ENCODE results near the gene RO60. TPM values are rescaled to one million over a fixed set of nuclear protein-coding genes. Genes with fewer than 3 reads are reported as not detected.
A peak's percentile ranks its signal among the peaks of the same experiment; 100 is the strongest.

The RO60 gene
- total RNA-seq, 1 donor from 2014 or later: 51.8 TPM

DNA sequence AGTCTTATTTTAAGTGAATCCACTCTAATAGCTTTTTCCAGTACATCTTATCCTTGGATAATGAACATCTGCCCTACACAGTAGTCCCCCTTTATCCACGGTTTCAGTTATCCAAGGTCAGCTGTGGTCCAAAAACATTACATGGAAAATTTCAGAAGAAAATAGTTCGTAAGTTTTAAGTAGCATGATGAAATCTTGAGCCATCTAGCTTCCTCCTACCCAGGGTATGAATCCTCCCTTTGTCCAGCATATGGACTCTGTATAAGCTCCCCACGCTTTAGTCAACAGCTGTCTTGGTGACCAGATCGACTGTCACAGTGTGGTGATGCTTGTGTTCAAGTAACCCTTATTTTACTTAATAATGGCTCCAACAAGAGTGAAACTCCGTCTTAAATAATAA, 43.2 kb downstream of the RO60 start:
- H3K27ac ChIP-seq (replicated peaks): no peak overlapping the region
- intact Hi-C loops (cut with micrococcal nuclease): no loop called here
- TF ChIP-seq, protein P1, sequence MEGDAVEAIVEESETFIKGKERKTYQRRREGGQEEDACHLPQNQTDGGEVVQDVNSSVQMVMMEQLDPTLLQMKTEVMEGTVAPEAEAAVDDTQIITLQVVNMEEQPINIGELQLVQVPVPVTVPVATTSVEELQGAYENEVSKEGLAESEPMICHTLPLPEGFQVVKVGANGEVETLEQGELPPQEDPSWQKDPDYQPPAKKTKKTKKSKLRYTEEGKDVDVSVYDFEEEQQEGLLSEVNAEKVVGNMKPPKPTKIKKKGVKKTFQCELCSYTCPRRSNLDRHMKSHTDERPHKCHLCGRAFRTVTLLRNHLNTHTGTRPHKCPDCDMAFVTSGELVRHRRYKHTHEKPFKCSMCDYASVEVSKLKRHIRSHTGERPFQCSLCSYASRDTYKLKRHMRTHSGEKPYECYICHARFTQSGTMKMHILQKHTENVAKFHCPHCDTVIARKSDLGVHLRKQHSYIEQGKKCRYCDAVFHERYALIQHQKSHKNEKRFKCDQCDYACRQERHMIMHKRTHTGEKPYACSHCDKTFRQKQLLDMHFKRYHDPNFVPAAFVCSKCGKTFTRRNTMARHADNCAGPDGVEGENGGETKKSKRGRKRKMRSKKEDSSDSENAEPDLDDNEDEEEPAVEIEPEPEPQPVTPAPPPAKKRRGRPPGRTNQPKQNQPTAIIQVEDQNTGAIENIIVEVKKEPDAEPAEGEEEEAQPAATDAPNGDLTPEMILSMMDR (IDR thresholded peaks at IDR 0.05; ENCODE audit: borderline replicate concordance): no peak
- H3K36me3 ChIP-seq: peaks cover 31% of the 10 kb centered on the region
- peaks cover 35% of the 10 kb centered on the region for H3K4me1 ChIP-seq
- no peaks in the 10 kb centered on the region for H3K27me3 ChIP-seq (ENCODE audit: low read depth)
- no peak overlapping the region for H3K4me3 ChIP-seq
- DNase-seq: no peak
- no peaks in the 10 kb centered on the region for H3K9me3 ChIP-seq (replicated peaks)

DNA sequence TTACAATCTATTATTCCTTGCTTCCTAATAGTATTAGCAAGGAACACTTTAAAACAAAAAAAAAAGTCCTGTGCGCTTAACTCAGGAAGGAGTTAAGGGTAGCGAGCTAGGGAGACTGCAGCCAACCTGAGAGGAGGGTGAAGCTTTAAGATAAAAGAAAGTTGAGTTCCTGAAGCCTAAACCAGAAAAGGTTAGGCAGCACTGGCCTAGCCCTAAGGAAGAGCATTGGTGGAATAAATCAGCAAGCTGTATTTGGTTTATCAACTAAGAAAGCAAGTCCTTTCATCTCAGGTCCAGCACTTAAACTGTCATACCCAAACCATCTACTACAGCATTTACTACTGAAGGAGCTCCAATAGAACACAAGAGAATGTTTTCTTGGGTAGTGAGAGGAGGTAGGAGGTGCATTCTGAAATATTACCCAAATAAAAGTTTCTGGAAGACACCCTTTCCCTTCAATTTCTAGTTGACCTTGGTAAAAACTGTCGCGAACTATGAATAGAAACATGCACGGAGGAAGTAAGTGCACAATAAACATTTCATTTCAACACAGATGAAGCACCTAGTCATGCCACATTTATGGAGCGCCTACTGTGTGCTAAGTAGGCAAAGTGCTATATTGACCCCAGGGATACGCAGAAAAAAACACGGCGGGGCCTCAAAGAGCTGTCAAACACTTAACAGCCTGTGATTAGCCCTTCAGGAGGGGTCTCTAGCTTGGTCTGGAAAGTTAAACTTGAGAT, 44.5 kb downstream of the RO60 start:
- Histone ChIP-seq H3K4me1 (peaks cover 35% of the 10 kb centered on the region), H3K27me3 (ENCODE audit: low read depth) (no peaks in the 10 kb centered on the region), H3K27ac (replicated peaks) (peak overlapping the region; percentile 98), H3K9me3 (replicated peaks) (no peaks in the 10 kb centered on the region), H3K4me3 (peak overlapping the region; percentile 96), H3K36me3 (peaks cover 19% of the 10 kb centered on the region)
- TF ChIP-seq, protein P1 (IDR thresholded peaks at IDR 0.05; ENCODE audit: borderline replicate concordance): no peak
- intact Hi-C loops (cut with micrococcal nuclease): no loop called here
- no peak for DNase-seq

DNA sequence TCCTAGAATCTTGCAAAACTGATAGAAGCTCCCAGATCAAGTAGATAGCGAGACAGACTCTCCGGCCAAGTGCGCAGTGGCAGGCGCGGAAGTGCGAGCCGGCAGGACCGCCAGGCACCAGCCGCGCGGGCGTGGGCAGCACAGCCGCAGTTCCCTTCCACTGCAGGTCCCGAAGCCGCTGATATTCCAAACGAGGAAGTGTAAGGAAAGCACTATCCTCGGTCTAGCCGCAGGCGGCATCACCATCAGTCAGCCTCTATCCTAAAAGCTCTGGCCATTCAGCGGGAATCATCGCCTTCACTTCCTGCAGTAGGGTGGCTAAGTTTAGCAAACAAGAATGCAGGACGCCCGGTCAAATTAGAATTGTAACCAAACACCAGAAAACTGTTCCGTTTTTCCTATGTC, 45.1 kb downstream of the RO60 start:
- peak; percentile 43 for DNase-seq
- TF ChIP-seq, protein P1 (IDR thresholded peaks at IDR 0.05; ENCODE audit: borderline replicate concordance): no peak
- Histone ChIP-seq H3K4me1 (peaks cover 35% of the 10 kb centered on the region), H3K4me3 (peak overlapping the region; percentile 96), H3K27me3 (ENCODE audit: low read depth) (no peaks in the 10 kb centered on the region), H3K9me3 (replicated peaks) (no peaks in the 10 kb centered on the region), H3K36me3 (peaks cover 14% of the 10 kb centered on the region), H3K27ac (replicated peaks) (peak overlapping the region; percentile 98)
- intact Hi-C loops (cut with micrococcal nuclease): no loop called here

DNA sequence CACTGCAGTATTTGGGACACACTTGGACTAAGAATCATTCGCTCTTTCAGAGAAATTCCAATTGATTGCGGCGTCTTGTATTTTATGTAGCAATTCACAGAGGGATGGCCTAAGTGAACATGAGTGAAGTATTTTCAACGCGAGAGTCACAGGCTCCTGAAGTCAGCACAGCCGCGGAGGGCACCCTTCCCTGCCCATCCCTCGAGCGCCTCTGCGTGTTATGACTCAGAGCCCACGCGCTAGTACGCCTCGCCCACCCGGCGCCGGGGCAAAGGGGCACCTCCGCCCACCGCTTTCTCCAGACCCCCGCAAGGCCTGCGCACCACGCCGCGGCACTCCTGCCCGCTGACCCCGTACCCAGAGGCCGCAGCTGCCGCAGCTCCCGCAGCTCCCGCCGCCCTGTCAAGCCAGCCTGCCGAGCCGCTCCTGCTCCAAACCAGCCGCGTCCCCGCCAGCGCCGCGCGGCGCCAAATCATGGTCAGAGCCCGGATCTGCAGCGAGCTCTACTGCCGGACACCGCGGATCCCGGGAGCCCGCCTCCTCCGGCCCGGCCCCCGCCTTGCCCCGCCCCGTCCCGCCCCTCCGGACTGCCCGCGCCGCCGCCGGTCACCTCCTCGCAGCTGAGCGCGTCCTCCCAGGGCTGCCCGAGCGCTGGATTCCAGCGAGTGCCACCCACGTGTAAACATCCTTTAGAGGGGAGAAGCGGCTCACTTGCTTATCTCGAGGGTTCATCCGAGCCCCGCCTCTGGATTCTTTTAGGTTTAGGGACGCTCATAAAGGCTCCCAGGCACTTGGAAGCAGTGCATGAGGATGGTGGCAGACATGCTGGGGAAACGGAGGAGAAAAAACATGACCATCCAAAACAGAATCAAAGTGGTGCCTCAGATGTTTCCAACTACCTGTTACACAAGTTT, 45.8 kb downstream of the RO60 start, which contains the start of gene GLRX2:
Gene GLRX2 (minus strand): TSS at position 508 of the 914 bp plus-strand sequence. CDS start 32 bp downstream, at position 476.
- TF ChIP-seq, protein P1 (IDR thresholded peaks at IDR 0.05; ENCODE audit: borderline replicate concordance): peak; percentile 37
- H3K4me1 ChIP-seq: peaks cover 35% of the 10 kb centered on the region
- H3K36me3 ChIP-seq: peaks cover 7% of the 10 kb centered on the region
- peak; percentile 89 for DNase-seq
- H3K27me3 ChIP-seq (ENCODE audit: low read depth): no peaks in the 10 kb centered on the region
- intact Hi-C loops (cut with micrococcal nuclease): no loop called here
- H3K4me3 ChIP-seq: peak within 1 kb of the TSS; percentile 96
- H3K9me3 ChIP-seq (replicated peaks): no peaks in the 10 kb centered on the region
- peak within 1 kb of the TSS; percentile 98 for H3K27ac ChIP-seq (replicated peaks)

DNA sequence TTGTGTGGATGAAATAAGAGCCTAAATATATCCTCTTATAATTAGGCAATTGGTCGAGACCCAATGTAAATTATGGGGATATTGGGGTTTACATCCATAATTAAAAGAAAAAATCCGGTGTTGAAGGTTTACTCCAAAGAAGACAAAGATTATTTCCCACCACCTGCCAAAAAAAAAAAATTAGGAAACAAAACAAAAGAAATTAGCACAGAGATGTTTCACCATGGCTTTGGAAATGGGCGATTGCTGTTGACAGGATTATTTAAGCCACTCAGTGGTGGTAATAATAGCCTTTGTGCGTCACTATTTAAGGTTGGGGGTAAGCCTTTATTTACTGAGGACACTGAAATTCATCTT, 46.4 kb downstream of the RO60 start:
- H3K36me3 ChIP-seq: peaks cover under 1% of the 10 kb centered on the region
- TF ChIP-seq, protein P1 (IDR thresholded peaks at IDR 0.05; ENCODE audit: borderline replicate concordance): no peak
- H3K27ac ChIP-seq (replicated peaks): peak overlapping the region; percentile 98
- peaks cover 35% of the 10 kb centered on the region for H3K4me1 ChIP-seq
- DNase-seq: no peak
- H3K9me3 ChIP-seq (replicated peaks): no peaks in the 10 kb centered on the region
- H3K4me3 ChIP-seq: peak overlapping the region; percentile 96
- no peaks in the 10 kb centered on the region for H3K27me3 ChIP-seq (ENCODE audit: low read depth)
- intact Hi-C loops (cut with micrococcal nuclease): no loop called here
